C4-2B (cell line): ENCODE results near the gene OR12D1.

Experiments used
- ZFX ChIP-seq: fragments of 450-650 bp; IDR thresholded peaks from 2 replicates; pipeline ENCODE4 v1.6.1; 2017
- TF ChIP-seq, protein P1 (sequence below): fragments of 450-650 bp; conservative IDR thresholded peaks from 2 replicates; pipeline ENCODE4 v1.5.1; 2017; ENCODE audit warnings: mild to moderate bottlenecking

DNA sequence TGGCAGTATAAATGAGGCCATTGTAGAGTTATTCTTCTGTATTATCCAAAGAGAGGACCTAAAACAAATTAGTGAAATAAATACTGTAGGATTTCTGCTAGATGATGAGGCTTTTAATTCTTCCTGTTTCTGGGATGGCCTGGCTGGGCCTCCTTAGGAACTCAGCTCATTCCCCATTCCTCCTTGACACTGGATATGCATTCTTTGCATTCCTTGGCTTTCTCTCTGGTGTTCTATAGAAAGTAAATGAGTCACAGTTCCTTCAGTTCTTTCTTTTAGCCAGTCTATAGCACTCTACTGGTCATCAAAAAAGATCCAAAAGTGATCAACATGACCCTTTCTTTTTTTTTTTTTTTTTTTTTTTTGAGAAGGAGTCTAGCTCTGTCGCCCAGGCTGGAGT is 32.9 kb downstream of the OR12D1 start:
- TF ChIP-seq, protein P1, sequence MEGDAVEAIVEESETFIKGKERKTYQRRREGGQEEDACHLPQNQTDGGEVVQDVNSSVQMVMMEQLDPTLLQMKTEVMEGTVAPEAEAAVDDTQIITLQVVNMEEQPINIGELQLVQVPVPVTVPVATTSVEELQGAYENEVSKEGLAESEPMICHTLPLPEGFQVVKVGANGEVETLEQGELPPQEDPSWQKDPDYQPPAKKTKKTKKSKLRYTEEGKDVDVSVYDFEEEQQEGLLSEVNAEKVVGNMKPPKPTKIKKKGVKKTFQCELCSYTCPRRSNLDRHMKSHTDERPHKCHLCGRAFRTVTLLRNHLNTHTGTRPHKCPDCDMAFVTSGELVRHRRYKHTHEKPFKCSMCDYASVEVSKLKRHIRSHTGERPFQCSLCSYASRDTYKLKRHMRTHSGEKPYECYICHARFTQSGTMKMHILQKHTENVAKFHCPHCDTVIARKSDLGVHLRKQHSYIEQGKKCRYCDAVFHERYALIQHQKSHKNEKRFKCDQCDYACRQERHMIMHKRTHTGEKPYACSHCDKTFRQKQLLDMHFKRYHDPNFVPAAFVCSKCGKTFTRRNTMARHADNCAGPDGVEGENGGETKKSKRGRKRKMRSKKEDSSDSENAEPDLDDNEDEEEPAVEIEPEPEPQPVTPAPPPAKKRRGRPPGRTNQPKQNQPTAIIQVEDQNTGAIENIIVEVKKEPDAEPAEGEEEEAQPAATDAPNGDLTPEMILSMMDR: no peak
- TF ChIP-seq ZFX: no peak
